SJSA1 (cell line): ENCODE measurements around the gene ANKRD29. TPM values are rescaled to one million over a fixed set of nuclear protein-coding genes. Genes with fewer than 3 reads are reported as not detected.
"Not testable (repeated sequence)": the region's sequence is repeated elsewhere in the genome, so short reads cannot be mapped to it uniquely, and the experiment has no call there.

Experiments
- DNase-seq, 2 experiments: peaks; one replicate each; pipeline ENCODE4 v3.0.0-alpha.2; 2015 to 2020; ENCODE audit warnings: low spot score in 2 of 2, low read depth in 1 of 2
- H3K27ac ChIP-seq: fragments of 250-450 bp; sonication (Bioruptor Pico); 2 replicates; pipeline ENCODE4 v1.5.1; 2020; ENCODE audit warnings: mild to moderate bottlenecking, moderate library complexity
- H3K27me3 ChIP-seq: fragments of 250-450 bp; sonication (Bioruptor Pico); replicated peaks from 2 replicates; pipeline ENCODE4 v1.5.1; 2020; ENCODE audit warnings: mild to moderate bottlenecking, moderate library complexity
- H3K36me3 ChIP-seq: fragments of 250-450 bp; sonication (Bioruptor Pico); 2 replicates; pipeline ENCODE4 v1.5.1; 2020; ENCODE audit warnings: mild to moderate bottlenecking
- H3K4me1 ChIP-seq: fragments of 250-450 bp; sonication (Bioruptor Pico); replicated peaks from 2 replicates; pipeline ENCODE4 v1.6.1; 2021; ENCODE audit warnings: mild to moderate bottlenecking
- H3K4me3 ChIP-seq: fragments of 250-450 bp; sonication (Bioruptor Pico); 2 replicates; pipeline ENCODE4 v1.5.1; 2020; ENCODE audit warnings: mild to moderate bottlenecking
- H3K9me3 ChIP-seq: fragments of 250-450 bp; sonication (Bioruptor Pico); replicated peaks from 2 replicates; pipeline ENCODE4 v1.5.1; 2020; ENCODE audit warnings: mild to moderate bottlenecking
- total RNA-seq: library from RNA; depleted of rRNA; stranded (reverse); fragments of >200 nt; shearing (Covaris generic); gene quantifications from 2 replicates; pipeline ENCODE4 v1.2.3, GENCODE V29; 2014

The ANKRD29 gene
- total RNA-seq, 1 experiment from 2014 or later, result 0.34 TPM

DNA sequence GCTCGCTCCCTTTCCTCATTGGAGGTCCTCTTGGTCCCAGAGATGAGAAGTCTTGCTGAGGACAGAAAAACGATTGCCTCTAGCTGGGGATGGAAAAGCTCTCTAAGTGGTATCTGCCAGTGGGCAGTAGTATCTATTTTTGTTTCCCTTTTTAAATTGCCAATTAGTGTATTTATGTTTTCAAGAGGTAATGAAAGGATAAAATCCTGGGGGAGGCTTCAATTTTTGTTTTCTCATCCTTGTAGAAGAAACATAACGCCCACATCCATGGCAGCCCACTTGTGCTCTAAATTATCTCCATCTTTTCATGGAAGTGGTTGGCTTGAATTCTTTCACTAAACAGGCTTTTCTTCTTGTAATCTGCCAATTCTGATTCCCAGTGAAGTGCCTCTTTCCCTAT, 14.3 kb downstream of the ANKRD29 start:
- Histone ChIP-seq H3K36me3 (no peaks in the 10 kb centered on the region), H3K4me3 (no peak overlapping the region), H3K27me3 (peaks cover 24% of the 10 kb centered on the region), H3K27ac (no peak overlapping the region), H3K4me1 (no peaks in the 10 kb centered on the region), H3K9me3 (no peaks in the 10 kb centered on the region)
- DNase-seq, result no peak

DNA sequence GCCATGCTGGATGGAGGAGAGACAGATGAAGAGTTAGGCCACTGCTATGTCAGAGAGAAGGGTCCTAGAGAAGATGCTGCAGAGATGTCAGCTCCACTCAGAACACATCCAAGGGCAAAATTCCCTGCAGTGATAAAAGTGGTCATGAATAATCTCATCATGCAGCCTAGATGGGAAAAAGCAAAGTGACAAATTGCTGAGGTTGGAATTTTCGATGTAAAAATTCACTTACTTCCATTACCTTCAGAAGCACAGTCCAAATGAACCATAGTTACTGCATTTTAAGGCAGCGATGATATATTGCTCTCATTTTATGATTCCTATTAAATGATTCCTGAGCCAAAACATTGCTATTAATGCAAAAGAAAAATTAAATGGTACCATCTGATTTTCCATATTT, 16.4 kb downstream of the ANKRD29 start:
- H3K27ac ChIP-seq, result no peak overlapping the region
- no peaks in the 10 kb centered on the region for H3K4me1 ChIP-seq
- H3K9me3 ChIP-seq, result peaks cover 2% of the 10 kb centered on the region; the same call in 1 of the 2 replicates
- H3K27me3 ChIP-seq, result peaks cover 24% of the 10 kb centered on the region
- H3K4me3 ChIP-seq, result no peak overlapping the region
- no peaks in the 10 kb centered on the region for H3K36me3 ChIP-seq
- DNase-seq, result no peak

DNA sequence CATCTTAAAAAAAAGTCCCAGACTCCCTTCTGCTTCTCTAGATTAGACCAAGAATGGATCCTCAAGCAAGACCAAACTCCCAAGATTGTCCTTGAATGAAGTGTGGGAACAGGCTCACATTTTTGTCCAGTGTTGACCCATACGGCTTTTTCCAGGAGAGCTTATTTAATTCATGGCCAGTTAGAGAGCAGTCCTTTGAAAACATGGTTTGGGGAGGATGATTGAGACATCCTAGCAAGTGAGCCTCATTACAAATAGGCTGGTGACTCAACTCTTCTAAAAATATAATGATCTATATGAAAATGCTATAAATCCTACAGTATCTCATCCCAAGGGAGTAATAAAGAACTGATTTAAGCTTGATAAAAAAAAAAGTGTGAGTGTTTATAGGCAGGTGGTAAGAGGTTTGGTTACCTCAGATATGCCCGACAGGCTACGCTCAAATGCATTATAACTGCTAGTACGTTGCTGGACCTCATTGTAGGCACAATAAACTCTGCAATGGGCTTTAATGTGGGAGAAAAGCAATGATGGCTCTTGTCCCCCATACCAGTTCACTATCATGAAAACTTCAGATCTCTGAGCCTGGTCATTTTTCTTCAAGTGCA, 17.0 kb downstream of the ANKRD29 start:
- no peak overlapping the region for H3K27ac ChIP-seq
- no peak overlapping the region for H3K4me3 ChIP-seq
- H3K9me3 ChIP-seq, result peaks cover 2% of the 10 kb centered on the region; the same call in 1 of the 2 replicates
- no peak for DNase-seq
- H3K36me3 ChIP-seq, result no peaks in the 10 kb centered on the region
- H3K4me1 ChIP-seq, result no peaks in the 10 kb centered on the region
- peaks cover 19% of the 10 kb centered on the region for H3K27me3 ChIP-seq

DNA sequence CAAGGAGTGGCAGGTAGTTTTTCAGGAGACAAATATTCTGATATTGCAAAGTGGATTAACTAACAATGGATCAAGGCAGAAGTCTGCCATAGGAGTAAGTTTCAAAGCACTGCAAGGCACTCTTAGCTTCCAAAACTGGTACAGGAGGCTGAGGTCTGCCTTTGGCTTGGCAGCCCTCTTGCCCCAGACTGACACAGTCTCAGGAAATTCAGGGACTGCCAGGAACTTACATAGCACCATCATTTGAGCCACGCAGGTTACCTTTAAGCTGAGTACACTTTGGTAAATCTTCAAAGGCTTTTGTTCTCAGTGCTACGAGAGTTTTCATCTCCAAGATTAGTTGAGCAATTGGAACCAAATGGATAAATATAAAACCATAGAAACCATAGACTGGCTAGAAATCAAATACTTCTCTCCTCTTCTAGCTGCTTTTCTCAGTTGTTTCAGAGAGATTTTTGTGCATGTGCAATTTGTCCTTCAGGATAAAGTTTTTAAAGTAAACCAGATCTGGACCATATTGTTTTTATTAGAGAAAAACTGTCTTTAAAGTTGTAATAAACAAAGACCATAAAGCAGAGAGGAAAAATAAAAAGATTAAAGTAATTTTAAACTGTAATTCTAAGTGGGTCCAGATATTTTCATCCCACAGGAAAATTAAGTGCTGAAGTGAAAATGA, 18.8 kb downstream of the ANKRD29 start:
- H3K27me3 ChIP-seq, result peaks cover 22% of the 10 kb centered on the region
- H3K9me3 ChIP-seq, result peaks cover 2% of the 10 kb centered on the region; the same call in 1 of the 2 replicates
- no peaks in the 10 kb centered on the region for H3K4me1 ChIP-seq
- H3K27ac ChIP-seq, result no peak overlapping the region
- no peak for DNase-seq
- H3K4me3 ChIP-seq, result no peak overlapping the region
- H3K36me3 ChIP-seq, result no peaks in the 10 kb centered on the region

DNA sequence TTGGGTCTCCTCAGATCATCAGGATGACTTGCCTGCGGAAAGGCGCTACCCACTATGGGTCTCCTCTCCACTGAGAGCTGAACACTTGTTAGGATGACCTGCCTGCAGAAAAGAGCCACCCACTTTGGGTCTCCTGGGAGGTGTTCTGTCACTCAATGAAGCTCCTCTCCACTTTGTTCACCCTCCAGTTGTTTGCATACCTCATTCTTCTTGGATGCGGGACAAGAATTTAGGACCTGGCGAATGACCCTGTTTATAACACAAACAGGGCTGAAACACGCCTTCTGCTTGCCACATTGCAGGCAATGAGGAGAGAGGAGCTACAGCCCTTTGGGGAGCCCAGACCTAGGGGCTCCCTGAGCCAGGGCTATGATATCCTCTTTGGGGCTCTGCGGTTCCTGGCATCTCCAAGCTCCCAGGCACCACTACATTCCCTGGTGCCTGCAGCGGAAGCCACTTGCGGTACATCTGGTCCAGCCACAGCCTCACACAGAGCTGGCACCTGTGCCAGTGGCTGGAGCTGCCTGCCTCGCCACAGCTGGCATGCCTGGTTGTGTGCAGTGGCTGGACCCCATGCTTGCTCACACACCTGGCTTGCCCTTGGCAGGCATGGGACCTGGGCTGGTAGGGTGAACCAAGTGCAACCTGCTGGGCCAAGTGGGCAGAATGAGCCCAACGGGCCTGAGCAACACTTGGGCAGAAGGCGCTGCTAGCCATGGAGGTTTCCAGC, 20.6 kb downstream of the ANKRD29 start:
- peaks cover 15% of the 10 kb centered on the region for H3K27me3 ChIP-seq
- peaks cover 2% of the 10 kb centered on the region; the same call in 1 of the 2 replicates for H3K9me3 ChIP-seq
- DNase-seq, result no peak
- H3K4me3 ChIP-seq, result no peak overlapping the region
- no peaks in the 10 kb centered on the region for H3K36me3 ChIP-seq
- H3K27ac ChIP-seq, result no peak overlapping the region
- no peaks in the 10 kb centered on the region for H3K4me1 ChIP-seq

DNA sequence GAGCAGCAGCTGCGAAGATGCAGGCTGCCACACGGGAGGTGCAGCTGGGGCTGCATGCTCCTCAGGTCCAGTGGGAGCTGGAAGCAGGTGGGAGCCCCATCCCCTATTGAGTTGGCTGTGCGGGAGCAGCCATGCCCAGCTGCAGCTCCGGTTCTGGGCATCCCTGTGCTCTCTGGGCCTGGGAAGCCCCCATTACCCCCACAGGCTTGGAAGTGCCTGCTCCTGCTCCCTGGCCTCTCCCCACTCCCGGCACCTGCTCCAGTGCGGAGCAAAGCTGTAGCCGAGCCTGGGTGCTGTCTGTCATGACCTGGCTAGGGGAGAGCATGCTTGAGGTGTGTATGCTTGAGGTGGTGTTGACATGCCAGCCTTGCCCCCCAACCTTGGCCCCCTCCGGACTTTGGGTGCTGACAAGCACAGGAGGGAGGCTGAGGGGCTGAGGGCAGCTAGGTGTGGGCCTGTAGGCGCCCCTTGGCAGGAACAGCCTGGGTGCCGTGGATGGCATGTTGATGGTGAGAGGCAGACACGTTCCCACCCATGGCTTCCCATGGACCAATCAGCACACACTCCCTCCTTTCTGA, 21.5 kb downstream of the ANKRD29 start:
- no peak overlapping the region for H3K4me3 ChIP-seq
- peaks cover 9% of the 10 kb centered on the region; the same call in 1 of the 2 replicates for H3K27me3 ChIP-seq
- H3K36me3 ChIP-seq, result no peaks in the 10 kb centered on the region
- no peaks in the 10 kb centered on the region for H3K4me1 ChIP-seq
- H3K9me3 ChIP-seq, result peaks cover 2% of the 10 kb centered on the region; the same call in 1 of the 2 replicates
- DNase-seq, result no peak
- no peak overlapping the region for H3K27ac ChIP-seq

DNA sequence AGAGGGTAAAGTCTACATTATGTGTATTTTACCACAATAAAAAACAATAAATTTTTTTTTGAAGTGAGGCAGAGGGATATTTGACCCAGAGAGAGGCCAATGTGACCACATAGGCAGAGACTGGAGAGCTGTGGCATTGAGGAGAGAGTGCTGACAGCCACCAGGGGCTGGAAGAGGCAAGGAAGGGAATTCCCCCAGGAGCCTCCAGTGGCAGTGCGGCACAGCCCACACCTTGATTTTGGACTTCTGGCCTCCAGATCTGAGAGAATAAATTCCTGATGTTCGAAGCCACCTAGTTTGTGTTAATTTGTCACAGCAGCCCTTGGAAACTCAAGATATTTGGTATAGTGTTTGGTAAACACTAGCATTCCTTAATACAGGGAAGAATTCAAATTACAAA, 22.7 kb downstream of the ANKRD29 start:
- DNase-seq, result no peak
- Histone ChIP-seq H3K4me1 (no peaks in the 10 kb centered on the region), H3K27ac (no peak overlapping the region), H3K4me3 (no peak overlapping the region), H3K36me3 (no peaks in the 10 kb centered on the region), H3K9me3 (peaks cover 2% of the 10 kb centered on the region; the same call in 1 of the 2 replicates), H3K27me3 (peaks cover 8% of the 10 kb centered on the region; the same call in 1 of the 2 replicates)

DNA sequence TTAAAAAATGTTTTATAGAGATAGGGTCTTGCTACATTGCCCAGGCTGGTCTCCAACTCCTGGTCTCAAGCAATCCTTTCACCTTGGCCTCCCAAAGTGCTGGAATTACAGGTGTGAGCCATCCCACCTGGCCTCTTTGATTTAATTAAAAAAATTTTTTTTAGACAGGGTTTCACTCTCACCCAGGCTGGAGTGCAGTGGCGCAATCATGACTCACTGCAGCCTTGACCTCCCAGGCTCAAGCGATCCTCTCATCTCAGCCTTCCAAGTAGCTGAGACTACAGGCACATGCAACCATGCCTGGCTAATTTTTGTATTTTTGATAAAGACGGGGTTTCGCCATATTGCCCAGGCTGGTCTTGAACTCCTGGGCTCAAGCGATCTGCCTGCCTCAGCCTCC, 26.3 kb downstream of the ANKRD29 start:
- H3K4me3 ChIP-seq, H3K27me3 ChIP-seq, H3K27ac ChIP-seq, H3K9me3 ChIP-seq, H3K36me3 ChIP-seq, H3K4me1 ChIP-seq, DNase-seq: not testable (repeated sequence)

DNA sequence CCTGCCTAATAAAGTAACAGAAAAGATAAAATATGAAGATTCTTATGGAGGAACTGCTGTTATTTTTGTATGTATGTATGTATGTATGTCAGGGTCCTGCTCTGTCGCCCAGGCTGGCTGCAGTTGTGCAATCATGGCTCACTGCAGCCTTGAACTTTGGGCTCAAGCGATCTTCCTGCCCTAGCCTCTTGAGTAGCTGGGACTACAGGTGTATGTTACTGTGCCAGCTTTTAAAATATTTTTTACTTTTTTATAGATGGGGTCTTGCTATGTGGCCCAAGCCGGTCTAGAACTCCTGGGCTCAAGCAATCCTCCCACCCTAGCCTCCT, 26.7 kb downstream of the ANKRD29 start:
- no peaks in the 10 kb centered on the region for H3K9me3 ChIP-seq

DNA sequence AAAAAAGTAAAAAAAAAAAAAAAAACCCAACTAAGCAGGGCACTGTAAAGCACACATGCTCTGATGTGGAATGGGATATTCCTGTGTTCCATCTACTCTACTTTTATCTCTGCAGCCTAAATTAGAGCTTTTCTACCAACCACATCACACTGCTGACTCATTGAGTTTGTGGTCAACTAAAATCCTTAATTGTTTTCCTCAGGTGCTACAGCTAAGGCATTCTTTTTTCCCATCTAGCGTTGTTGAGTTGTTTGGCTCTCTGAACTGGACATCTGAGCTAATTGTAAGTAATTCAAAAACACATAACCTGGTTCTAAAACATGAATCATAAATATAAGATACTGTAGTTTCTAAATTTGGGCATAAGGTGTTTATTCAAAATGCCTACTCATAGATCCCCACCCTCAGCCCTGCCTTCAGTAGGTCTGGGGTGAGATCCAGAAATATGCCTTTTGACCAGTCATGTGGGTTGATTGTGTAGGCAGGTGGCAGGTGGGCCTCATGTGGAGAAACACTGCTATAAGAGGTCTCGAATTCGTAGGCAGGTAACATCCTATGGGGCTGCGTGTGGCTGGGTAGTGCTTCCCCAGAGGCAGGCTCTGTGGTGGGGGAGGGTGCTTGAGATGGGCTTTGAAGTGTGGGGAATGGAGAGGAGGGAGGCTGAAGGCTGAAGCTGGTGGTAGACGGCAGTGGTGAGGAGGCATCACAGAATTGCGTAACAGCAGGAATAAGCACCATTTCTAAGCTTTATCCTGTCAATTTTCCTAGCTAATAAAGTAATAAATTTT, 27.2 kb downstream of the ANKRD29 start:
- no peaks in the 10 kb centered on the region for H3K36me3 ChIP-seq
- H3K27ac ChIP-seq, result no peak overlapping the region
- DNase-seq, result no peak
- H3K4me3 ChIP-seq, result no peak overlapping the region
- H3K9me3 ChIP-seq, result no peaks in the 10 kb centered on the region
- H3K27me3 ChIP-seq, result 0 out of 2 replicates have a peak, but pooled peaks cover 3% of the 10 kb centered on the region
- H3K4me1 ChIP-seq, result no peaks in the 10 kb centered on the region

More for the DNA sequence above, 26.7 kb downstream of the ANKRD29 start:
- no peak for DNase-seq
- Histone ChIP-seq H3K4me3 (no peak overlapping the region), H3K27me3 (0 out of 2 replicates have a peak, but pooled peaks cover 3% of the 10 kb centered on the region), H3K4me1 (no peaks in the 10 kb centered on the region), H3K27ac (no peak overlapping the region), H3K36me3 (no peaks in the 10 kb centered on the region)

DNA sequence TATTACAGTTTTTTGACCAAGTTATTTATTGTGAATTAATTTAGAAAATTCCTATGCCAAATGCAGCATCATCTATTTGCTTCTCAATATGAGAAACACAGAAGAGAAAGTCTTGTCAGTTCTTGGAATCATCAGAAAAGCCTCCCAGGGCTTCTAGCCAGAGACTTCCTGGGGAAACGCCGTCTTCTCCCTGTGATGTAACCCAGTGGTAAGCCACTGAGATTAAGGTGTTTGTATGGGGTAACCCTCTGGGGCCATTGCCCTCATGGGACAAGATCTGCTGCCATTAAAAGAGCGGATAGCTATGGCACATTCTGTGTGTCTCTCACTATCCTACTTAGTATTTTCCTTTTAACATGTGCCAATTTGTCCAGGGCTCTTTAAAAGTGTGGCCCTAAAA, 28.0 kb downstream of the ANKRD29 start:
- Histone ChIP-seq H3K4me1 (no peaks in the 10 kb centered on the region), H3K4me3 (no peak overlapping the region), H3K36me3 (no peaks in the 10 kb centered on the region), H3K9me3 (no peaks in the 10 kb centered on the region), H3K27ac (no peak overlapping the region), H3K27me3 (0 out of 2 replicates have a peak, but pooled peaks cover 3% of the 10 kb centered on the region)
- DNase-seq, result no peak

DNA sequence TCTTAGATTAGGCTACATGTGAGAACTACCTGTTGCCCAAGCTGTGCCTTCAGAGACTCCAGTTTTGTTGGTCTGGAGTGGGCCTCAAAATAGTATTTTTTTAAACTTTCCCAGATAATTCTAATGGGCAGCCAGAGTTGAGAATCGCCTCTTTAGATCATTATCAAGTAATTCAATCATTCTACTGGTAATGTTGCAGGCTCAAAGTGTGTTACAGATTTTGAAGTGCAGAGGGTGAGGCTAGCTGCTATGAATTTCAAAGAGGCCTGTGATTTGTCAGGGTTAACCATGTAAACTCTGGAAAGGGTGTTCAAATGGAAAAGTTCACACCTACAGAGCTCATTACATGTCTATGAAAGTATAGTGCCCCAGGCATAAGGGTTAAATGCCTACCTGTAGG, 30.1 kb downstream of the ANKRD29 start:
- no peak overlapping the region for H3K27ac ChIP-seq
- DNase-seq, result no peak
- H3K36me3 ChIP-seq, result no peaks in the 10 kb centered on the region
- no peak overlapping the region for H3K4me3 ChIP-seq
- H3K27me3 ChIP-seq, result no peaks in the 10 kb centered on the region
- no peaks in the 10 kb centered on the region for H3K9me3 ChIP-seq
- peaks cover 1% of the 10 kb centered on the region for H3K4me1 ChIP-seq

DNA sequence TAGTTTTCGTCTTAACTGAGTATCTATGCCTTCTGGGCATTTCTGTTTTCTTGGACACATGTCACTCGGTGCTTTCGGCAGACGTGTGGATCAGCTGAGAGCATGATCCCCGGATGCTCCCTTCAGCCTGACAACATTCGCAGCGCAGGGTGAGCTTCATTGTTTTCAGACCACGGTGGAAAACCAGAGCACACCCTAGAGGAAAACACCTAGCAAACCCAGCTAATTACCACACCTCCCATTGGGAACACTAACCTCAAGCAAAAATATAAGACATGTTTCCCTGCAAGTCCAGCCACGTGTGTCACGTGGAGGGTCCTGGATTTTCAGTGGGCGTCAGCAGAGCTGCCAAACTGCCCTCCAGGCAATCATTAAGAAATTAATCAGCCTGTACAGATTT, 31.0 kb downstream of the ANKRD29 start:
- no peak overlapping the region for H3K27ac ChIP-seq
- DNase-seq, result no peak
- no peaks in the 10 kb centered on the region for H3K9me3 ChIP-seq
- H3K4me3 ChIP-seq, result no peak overlapping the region
- no peaks in the 10 kb centered on the region for H3K27me3 ChIP-seq
- no peaks in the 10 kb centered on the region for H3K36me3 ChIP-seq
- H3K4me1 ChIP-seq, result peaks cover 10% of the 10 kb centered on the region
